Naive thymus-derived CD4-positive, alpha-beta T cell (primary cell): ENCODE data around the gene NKAPD1. TPM values are rescaled to one million over a fixed set of nuclear protein-coding genes. Genes with fewer than 3 reads are reported as not detected.
A peak's percentile ranks its signal among the peaks of the same experiment; 100 is the strongest.

ENCODE experiments used
- ATAC-seq: fragments of 150-1000 bp; cut with Tn5 transposase; 2 replicates; pipeline ENCODE4 v1.10.0; 2021; ENCODE audit warnings: mild to moderate bottlenecking, moderate library complexity
- CTCF ChIA-PET: fragments of 350-600 bp; sonication (Branson Sonifier 250); formaldehyde crosslinking; loops from one replicate; lab custom pipeline; 2021; ENCODE audit warnings: antibody characterized with exemption; lab: Charles Lee
- POLR2A ChIA-PET: fragments of 350-600 bp; sonication (Branson Sonifier 250); formaldehyde crosslinking; loops from one replicate; lab custom pipeline; 2021; ENCODE audit warnings: antibody characterized with exemption, inconsistent platforms; lab: Charles Lee
- DNase-seq, 9 donors: peaks; one replicate each; pipeline versions ENCODE4 v3.0.0 to v3.0.0-alpha.2; 2020 to 2022; ENCODE audit warnings: mixed read lengths in 1 of 9
- H3K27ac ChIP-seq: one replicate; pipeline ENCODE4 v1.7.0; 2013; ENCODE audit warnings: mild to moderate bottlenecking, low read depth, low read length, moderate library complexity
- H3K27me3 ChIP-seq, 2 donors: one replicate each; pipeline ENCODE4 v1.7.0; 2013; ENCODE audit warnings: low read length in 2 of 2, mild to moderate bottlenecking in 2 of 2, moderate library complexity in 2 of 2; ENCODE audit not compliant: control insufficient read depth in 2 of 2, insufficient read depth in 2 of 2
- H3K36me3 ChIP-seq, 3 experiments: 1 replicate in 2 of 3; 2 replicates in 1 of 3; pipeline ENCODE4 v1.7.0; 2013; ENCODE audit warnings: low read length in 3 of 3, mild to moderate bottlenecking in 3 of 3, moderate library complexity in 1 of 3; ENCODE audit not compliant: insufficient read depth in 3 of 3, control insufficient read depth in 2 of 3
- H3K4me1 ChIP-seq, 2 donors: one replicate each; pipeline ENCODE4 v1.7.0; 2013; ENCODE audit warnings: low read length in 2 of 2, mild to moderate bottlenecking in 2 of 2, moderate library complexity in 1 of 2; ENCODE audit not compliant: control insufficient read depth in 2 of 2, insufficient read depth in 2 of 2
- H3K4me3 ChIP-seq: 2 replicates; pipeline ENCODE4 v1.7.0; 2013; ENCODE audit warnings: mild to moderate bottlenecking, low read length
- H3K9me3 ChIP-seq, 3 experiments: 1 replicate in 2 of 3; 2 replicates in 1 of 3; pipeline ENCODE4 v1.7.0; 2013; ENCODE audit warnings: low read length in 3 of 3; ENCODE audit not compliant: control insufficient read depth in 2 of 3
- H3K27ac Mint-ChIP-seq, 9 donors: one replicate each; pipeline ENCODE4 v1.8.0; 2020 to 2022; ENCODE audit warnings: mixed read lengths in 9 of 9, mild to moderate bottlenecking in 8 of 9, moderate library complexity in 5 of 9, inconsistent platforms in 2 of 9
- H3K27me3 Mint-ChIP-seq, 5 donors: one replicate each; pipeline ENCODE4 v1.8.0; 2021 to 2022; ENCODE audit warnings: mixed read lengths in 5 of 5, mild to moderate bottlenecking in 1 of 5
- H3K36me3 Mint-ChIP-seq, 5 donors: one replicate each; pipeline ENCODE4 v1.8.0; 2020 to 2022; ENCODE audit warnings: mixed read lengths in 5 of 5, mild to moderate bottlenecking in 3 of 5, inconsistent platforms in 1 of 5
- H3K4me1 Mint-ChIP-seq, 7 donors: one replicate each; pipeline ENCODE4 v1.8.0; 2020 to 2022; ENCODE audit warnings: mixed read lengths in 7 of 7, mild to moderate bottlenecking in 3 of 7, inconsistent platforms in 1 of 7
- H3K4me3 Mint-ChIP-seq, 10 donors: one replicate each; pipeline ENCODE4 v1.8.0; 2020 to 2022; ENCODE audit warnings: mild to moderate bottlenecking in 10 of 10, mixed read lengths in 10 of 10, moderate library complexity in 6 of 10, inconsistent platforms in 2 of 10
- H3K9me3 Mint-ChIP-seq, 11 donors: one replicate each; pipeline ENCODE4 v1.8.0; 2020 to 2022; ENCODE audit warnings: mixed read lengths in 11 of 11, mild to moderate bottlenecking in 4 of 11, inconsistent platforms in 1 of 11, moderate library complexity in 1 of 11
- intact Hi-C, 2 donors: fragments of 100-400 bp; cut with micrococcal nuclease; formaldehyde crosslinking; loops; one replicate each; pipeline ENCODE4 v1.15.1; 2023
- polyA plus RNA-seq, 2 donors: library from polyadenylated mRNA; unstranded; fragments of 300-500 nt; fragmentation: Illumina TruSeq; gene quantifications; one replicate each; pipeline ENCODE4 v1.2.3, GENCODE V29; 2021
- total RNA-seq, 6 experiments: library from RNA in 5 of 6; stranded (reverse) in 5 of 6; gene quantifications; 1 replicate in 5 of 6; 2 replicates in 1 of 6; pipeline ENCODE4 v1.2.3 and lab custom pipeline; 2021 to 2026

Gene NKAPD1
- total and polyA plus RNA-seq, 7 experiments from 2014 or later, result 9.2 to 22.9 (median 14.1) TPM

DNA sequence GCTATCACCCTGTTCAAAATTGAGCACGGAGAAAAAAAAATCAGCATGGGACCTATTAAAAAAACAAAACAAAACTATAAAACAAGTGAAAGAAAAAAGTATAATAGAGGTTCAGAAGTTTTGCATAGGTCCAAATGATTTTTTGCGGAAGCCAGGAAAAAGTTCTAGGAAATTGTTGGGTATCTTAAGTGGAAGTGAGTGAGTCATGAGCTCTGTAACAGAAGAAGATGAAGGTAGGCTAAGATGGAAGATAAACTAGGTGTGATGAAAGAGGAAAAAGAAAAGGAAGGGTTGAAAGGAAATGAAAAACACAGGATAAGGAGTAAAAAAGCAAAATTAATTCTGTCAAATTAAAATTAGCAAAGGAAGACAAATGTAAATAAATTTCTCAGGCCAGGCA is 40.4 kb downstream of the NKAPD1 start:
- no peak for DNase-seq
- ChIA-PET CTCF (interaction anchor here (1.3 kb wide), 1 partner anchor 18 kb away, joined by 3 read pairs; no protein-coding TSS in a partner anchor), POLR2A (interaction anchor here (0.7 kb wide), 1 partner anchor 138 kb away, joined by 4 read pairs; no protein-coding TSS in a partner anchor)
- Histone ChIP-seq H3K27ac (no peak overlapping the region), H3K27me3 (no peaks in the 10 kb centered on the region), H3K36me3 (no peaks in the 10 kb centered on the region), H3K4me1 (no peaks in the 10 kb centered on the region), H3K9me3 (no peaks in the 10 kb centered on the region), H3K4me3 (no peak overlapping the region)
- Mint-ChIP-seq H3K27me3 (no peaks in the 10 kb centered on the region), H3K9me3 (peaks cover 0 to 1% (median 0%) of the 10 kb centered on the region in 11 donors), H3K4me1 (peaks cover 0 to 21% (median 8%) of the 10 kb centered on the region in 7 donors), H3K36me3 (peaks cover 0 to 9% (median 0%) of the 10 kb centered on the region in 5 donors), H3K4me3 (no peak overlapping the region), H3K27ac (no peak overlapping the region)
- no peak for ATAC-seq
- intact Hi-C loops, result no loop called here

GRCh38 chr11:112115386-112115785 is 41.3 kb downstream of the NKAPD1 start:
- ChIA-PET CTCF (no interaction called here), POLR2A (no interaction called here)
- Histone ChIP-seq H3K27me3 (no peaks in the 10 kb centered on the region), H3K4me3 (no peak overlapping the region), H3K36me3 (no peaks in the 10 kb centered on the region), H3K27ac (no peak overlapping the region), H3K9me3 (no peaks in the 10 kb centered on the region), H3K4me1 (no peaks in the 10 kb centered on the region)
- peaks cover 0 to 1% (median 0%) of the 10 kb centered on the region in 11 donors for H3K9me3 Mint-ChIP-seq
- peaks cover 0 to 21% (median 8%) of the 10 kb centered on the region in 7 donors for H3K4me1 Mint-ChIP-seq
- no peaks in the 10 kb centered on the region for H3K27me3 Mint-ChIP-seq
- no peak for ATAC-seq
- peaks cover 0 to 12% (median 0%) of the 10 kb centered on the region in 5 donors for H3K36me3 Mint-ChIP-seq
- no peak overlapping the region for H3K27ac Mint-ChIP-seq
- intact Hi-C loops, result no loop called here
- no peak overlapping the region for H3K4me3 Mint-ChIP-seq
- DNase-seq, result peak in 1 of 9 donors; percentile 7

DNA sequence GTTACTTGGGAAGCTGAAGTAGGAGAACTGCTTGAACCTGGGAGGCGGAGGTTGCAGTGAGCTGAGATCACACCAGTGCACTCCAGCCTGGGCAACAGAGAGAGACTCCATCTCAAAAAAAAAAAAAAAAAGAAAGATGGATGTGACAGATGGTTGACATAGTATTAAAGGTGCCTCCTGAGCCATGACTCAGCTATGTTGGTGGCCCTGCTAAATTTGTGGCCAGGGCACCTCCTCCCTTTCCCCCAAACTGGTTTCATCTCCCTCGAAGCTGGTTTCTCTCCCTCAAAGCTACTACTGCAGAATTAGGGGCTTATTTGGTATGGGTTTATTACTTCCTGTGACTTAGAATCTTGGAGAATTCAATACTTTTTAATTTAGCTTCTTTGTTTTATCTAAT is 44.1 kb downstream of the NKAPD1 start:
- Histone ChIP-seq H3K9me3 (no peaks in the 10 kb centered on the region), H3K36me3 (no peaks in the 10 kb centered on the region), H3K4me3 (no peak overlapping the region), H3K27me3 (no peaks in the 10 kb centered on the region), H3K4me1 (no peaks in the 10 kb centered on the region), H3K27ac (no peak overlapping the region)
- peaks cover 0 to 21% (median 8%) of the 10 kb centered on the region in 7 donors for H3K4me1 Mint-ChIP-seq
- H3K36me3 Mint-ChIP-seq, result peaks cover 0 to 14% (median 2%) of the 10 kb centered on the region in 5 donors
- DNase-seq (no peak), ATAC-seq (no peak)
- intact Hi-C loops, result no loop called here
- no peak overlapping the region for H3K4me3 Mint-ChIP-seq
- H3K27me3 Mint-ChIP-seq, result no peaks in the 10 kb centered on the region
- H3K9me3 Mint-ChIP-seq, result no peaks in the 10 kb centered on the region
- CTCF ChIA-PET, result no interaction called here
- POLR2A ChIA-PET, result no interaction called here
- no peak overlapping the region for H3K27ac Mint-ChIP-seq

DNA sequence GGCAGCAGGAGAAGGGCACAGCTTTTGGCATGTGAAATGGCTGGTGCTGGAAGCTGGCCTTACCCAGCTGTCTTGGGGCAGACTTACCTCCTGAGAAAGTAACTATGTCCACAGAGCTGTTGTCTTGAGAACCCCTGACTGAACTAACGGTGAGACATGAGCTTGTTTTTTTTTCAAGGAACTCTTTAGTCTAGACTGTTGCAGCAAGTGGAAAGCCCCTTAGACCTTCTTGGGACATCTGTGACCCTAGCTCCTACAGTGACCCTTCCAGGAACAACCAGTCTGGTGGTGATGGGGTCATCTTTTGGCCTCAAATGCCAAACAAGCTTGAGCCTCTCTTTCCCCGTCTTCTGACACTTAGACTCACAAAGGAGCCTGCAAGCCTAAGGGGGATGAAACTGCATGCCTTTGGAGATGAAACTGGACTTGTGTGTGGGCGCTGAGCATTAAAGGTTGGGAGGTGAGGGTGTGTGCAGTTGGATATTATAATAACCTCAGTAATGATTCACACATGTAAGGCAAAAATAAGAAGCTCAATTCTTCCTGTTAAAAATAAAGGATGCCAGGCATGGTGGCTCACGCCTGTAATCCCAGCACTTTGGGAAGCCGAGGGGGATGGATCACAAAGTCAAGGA is 48.0 kb downstream of the NKAPD1 start:
- Mint-ChIP-seq H3K4me1 (no peaks in the 10 kb centered on the region), H3K27me3 (no peaks in the 10 kb centered on the region), H3K4me3 (no peak overlapping the region), H3K36me3 (peaks cover 0 to 14% (median under 1%) of the 10 kb centered on the region in 5 donors), H3K27ac (peak overlapping the region in 1 of 9 donors; percentile 30), H3K9me3 (no peaks in the 10 kb centered on the region)
- Histone ChIP-seq H3K27ac (no peak overlapping the region), H3K9me3 (no peaks in the 10 kb centered on the region), H3K4me3 (no peak overlapping the region), H3K4me1 (no peaks in the 10 kb centered on the region), H3K36me3 (no peaks in the 10 kb centered on the region), H3K27me3 (no peaks in the 10 kb centered on the region)
- ChIA-PET POLR2A (interaction anchor here (0.7 kb wide), 1 partner anchor 229 kb away, joined by 3 read pairs; no protein-coding TSS in a partner anchor), CTCF (interaction anchor here (0.6 to 1.6 kb wide), 3 partner anchors 9 to 1152 kb away, joined by 3 to 5 read pairs (median 5); no protein-coding TSS in a partner anchor)
- ATAC-seq (no peak), DNase-seq (no peak)
- intact Hi-C loops, result no loop called here

- intact Hi-C loops, result no loop called here
- no peaks in the 10 kb centered on the region for H3K9me3 Mint-ChIP-seq
- no peak for ATAC-seq
- H3K36me3 ChIP-seq, result no peaks in the 10 kb centered on the region
- no peaks in the 10 kb centered on the region for H3K4me1 ChIP-seq
- POLR2A ChIA-PET, result interaction anchor here (0.7 kb wide), 1 partner anchor 231 kb away, joined by 3 read pairs; no protein-coding TSS in a partner anchor
- no peak overlapping the region for H3K27ac ChIP-seq
- H3K4me1 Mint-ChIP-seq, result no peaks in the 10 kb centered on the region
- H3K4me3 Mint-ChIP-seq, result no peak overlapping the region
- H3K4me3 ChIP-seq, result no peak overlapping the region
- no peaks in the 10 kb centered on the region for H3K27me3 ChIP-seq
- peaks cover 0 to 15% (median 4%) of the 10 kb centered on the region in 5 donors for H3K36me3 Mint-ChIP-seq
- CTCF ChIA-PET, result no interaction called here
- H3K9me3 ChIP-seq, result no peaks in the 10 kb centered on the region
- DNase-seq, result no peak
- no peaks in the 10 kb centered on the region for H3K27me3 Mint-ChIP-seq
- H3K27ac Mint-ChIP-seq, result no peak overlapping the region
These were observed 49.0 kb downstream of the NKAPD1 start for GRCh38 chr11:112123129-112123528.

DNA sequence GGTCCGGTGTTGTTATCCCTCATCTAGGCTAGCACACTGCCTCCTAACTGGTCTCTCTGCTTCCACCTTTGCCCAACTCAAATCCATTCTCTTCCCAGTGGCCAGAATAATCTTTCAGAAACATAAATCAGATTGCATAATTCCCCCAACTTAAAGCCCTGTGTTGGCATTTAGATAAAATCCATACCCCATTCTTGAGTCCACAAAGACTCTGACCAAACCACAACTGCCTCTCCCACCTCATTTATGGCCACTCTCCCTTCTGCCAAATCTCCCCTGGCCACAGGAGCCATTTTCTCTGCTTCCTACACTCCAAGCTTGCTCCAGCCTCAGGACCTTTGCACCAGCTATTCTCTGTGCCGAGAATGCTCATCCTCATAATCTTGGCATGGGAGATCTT is 53.0 kb downstream of the NKAPD1 start:
- H3K4me3 Mint-ChIP-seq, result no peak overlapping the region
- Histone ChIP-seq H3K36me3 (no peaks in the 10 kb centered on the region), H3K27ac (no peak overlapping the region), H3K4me1 (no peaks in the 10 kb centered on the region), H3K27me3 (no peaks in the 10 kb centered on the region), H3K4me3 (no peak overlapping the region), H3K9me3 (no peaks in the 10 kb centered on the region)
- H3K4me1 Mint-ChIP-seq, result peaks cover 0 to 9% (median 0%) of the 10 kb centered on the region in 7 donors
- H3K27ac Mint-ChIP-seq, result no peak overlapping the region
- no peaks in the 10 kb centered on the region for H3K27me3 Mint-ChIP-seq
- POLR2A ChIA-PET, result no interaction called here
- H3K9me3 Mint-ChIP-seq, result no peaks in the 10 kb centered on the region
- ATAC-seq (no peak), DNase-seq (no peak)
- H3K36me3 Mint-ChIP-seq, result peaks cover 0 to 22% (median 8%) of the 10 kb centered on the region in 5 donors
- intact Hi-C loops, result no loop called here
- CTCF ChIA-PET, result no interaction called here
